PC-9 (cell line): ENCODE data around the gene DNAJC7. TPM values are rescaled to one million over a fixed set of nuclear protein-coding genes. Genes with fewer than 3 reads are reported as not detected.

Experiments used
- Bru-seq: library from RNA; stranded (reverse); fragments of 400-500 nt; gene quantifications from one replicate; lab custom pipeline; 2021; lab: Mats Ljungman, UMichigan
- BruChase-seq, 2 experiments: library from RNA; stranded (reverse); fragments of 400-500 nt; gene quantifications; one replicate each; lab custom pipeline; 2021; lab: Mats Ljungman, UMichigan
- BruUV-seq: library from RNA; stranded (reverse); fragments of 400-500 nt; replicated peaks from 2 replicates; lab custom pipeline; 2021; lab: Mats Ljungman, UMichigan
- CTCF ChIA-PET: fragments of 300-600 bp; sonication (Branson Sonifier 250); formaldehyde crosslinking; loops from one replicate; lab custom pipeline; 2022; ENCODE audit warnings: antibody characterized with exemption; lab: Charles Lee
- POLR2A ChIA-PET: fragments of 300-600 bp; sonication (Branson Sonifier 250); formaldehyde crosslinking; loops from one replicate; lab custom pipeline; 2022; ENCODE audit warnings: antibody characterized with exemption; ENCODE audit not compliant: unreplicated experiment; lab: Charles Lee
- DNase-seq, 2 experiments: peaks; one replicate each; pipeline versions ENCODE4 v3.0.0 to v3.0.0-alpha.2; 2015 to 2022; ENCODE audit warnings: mixed read lengths in 1 of 2
- H2AFZ ChIP-seq: fragments of 200-600 bp; sonication (generic); 2 replicates; pipeline ENCODE4 v1.8.1; 2017; ENCODE audit warnings: antibody characterized with exemption
- H3F3A ChIP-seq: fragments of 200-600 bp; sonication (generic); 2 replicates; pipeline ENCODE4 v1.8.1; 2017; ENCODE audit warnings: antibody characterized with exemption, mild to moderate bottlenecking, low read depth; ENCODE audit not compliant: insufficient read depth
- H3K27ac ChIP-seq: fragments of 200-600 bp; sonication (generic); 2 replicates; pipeline ENCODE4 v1.6.1; 2016; ENCODE audit warnings: mixed run types
- H3K27me3 ChIP-seq: fragments of 200-600 bp; sonication (generic); 2 replicates; pipeline ENCODE4 v1.6.1; 2016; ENCODE audit warnings: low read depth, mixed run types; ENCODE audit not compliant: insufficient read depth
- H3K36me3 ChIP-seq: fragments of 200-600 bp; sonication (generic); 2 replicates; pipeline ENCODE4 v1.6.1; 2016; ENCODE audit warnings: low read depth, mixed run types
- H3K4me1 ChIP-seq: fragments of 200-600 bp; sonication (generic); replicated peaks from 2 replicates; pipeline ENCODE4 v1.6.1; 2016; ENCODE audit warnings: mixed run types; ENCODE audit not compliant: insufficient read depth
- H3K4me2 ChIP-seq: fragments of 200-600 bp; sonication (generic); 2 replicates; pipeline ENCODE4 v1.6.1; 2017; ENCODE audit warnings: mixed run types
- H3K4me3 ChIP-seq: fragments of 200-600 bp; sonication (generic); 2 replicates; pipeline ENCODE4 v1.6.1; 2016; ENCODE audit warnings: mixed run types
- H3K79me2 ChIP-seq: fragments of 200-600 bp; sonication (generic); 2 replicates; pipeline ENCODE4 v1.6.1; 2017; ENCODE audit warnings: low read depth, mixed run types
- H3K9me2 ChIP-seq: fragments of 200-600 bp; sonication (generic); 2 replicates; pipeline ENCODE4 v1.8.1; 2017; ENCODE audit warnings: mild to moderate bottlenecking; ENCODE audit not compliant: insufficient read depth
- H3K9me3 ChIP-seq: fragments of 200-600 bp; sonication (generic); 2 replicates; pipeline ENCODE4 v1.8.1; 2016; ENCODE audit warnings: low read depth; ENCODE audit not compliant: insufficient read depth
- H4K20me1 ChIP-seq: fragments of 200-600 bp; sonication (generic); 2 replicates; pipeline ENCODE4 v1.8.1; 2017; ENCODE audit not compliant: insufficient read depth
- CTCF ChIP-seq: fragments of 200-600 bp; sonication (generic); conservative IDR thresholded peaks from 2 replicates; pipeline ENCODE4 v1.6.1; 2017; ENCODE audit warnings: mixed run types, antibody characterized with exemption, mild to moderate bottlenecking, moderate library complexity
- EZH2 ChIP-seq: fragments of 200-600 bp; sonication (generic); IDR thresholded peaks from 2 replicates; pipeline ENCODE4 v1.8.0; 2017; ENCODE audit warnings: antibody characterized with exemption, low read depth
- intact Hi-C: fragments of 100-400 bp; cut with micrococcal nuclease; formaldehyde crosslinking; loops from one replicate; pipeline ENCODE4 v1.10.0; 2022; ENCODE audit not compliant: unreplicated experiment
- long read RNA-seq: library from polyadenylated mRNA; stranded (forward); transcript quantifications from one replicate; pipeline ENCODE4 v2.0.0, GENCODE V29; 2022
- total RNA-seq: library from RNA; stranded (reverse); gene quantifications from 2 replicates; pipeline ENCODE4 v1.2.3, GENCODE V29; 2021

DNAJC7 gene
- total RNA-seq (75.5 and 96.1 TPM in 2 replicates), Bru-seq, nascent RNA (percentile 89 among the genes with signal in this experiment), BruChase-seq, experiment 1, labeled RNA remaining after a 2-hour chase (percentile 88 among the genes with signal in this experiment), BruChase-seq, experiment 2, labeled RNA remaining after a 6-hour chase (percentile 89 among the genes with signal in this experiment)
- long read RNA-seq, transcript DNAJC7-203 (14 exons, 2,022 nt): major isoform, 34 of 60 reads
- long read RNA-seq, partial matches to known transcripts: 7 of 60 reads
- long read RNA-seq, other reads (novel, unspliced or antisense): 19 of 60 reads

GRCh38 chr17:42016941-42017865 is at the start of gene DNAJC7:
DNAJC7 (minus strand) TSS chr17:42017439; CDS start chr17:42017416, 23 bp downstream.
- Histone ChIP-seq H3K9me2 (no peaks in the 10 kb centered on the region), H4K20me1 (peaks cover 32% of the 10 kb centered on the region), H3K4me1 (peaks cover 38% of the 10 kb centered on the region), H3K79me2 (peaks cover 69% of the 10 kb centered on the region), H3F3A (peaks cover 32% of the 10 kb centered on the region), H3K27ac (peak within 1 kb of the TSS; percentile 64), H3K4me2 (peak within 1 kb of the TSS; percentile 94), H3K36me3 (no peaks in the 10 kb centered on the region), H2AFZ (peak within 1 kb of the TSS; percentile 90), H3K4me3 (peak within 1 kb of the TSS; percentile 90), H3K9me3 (no peaks in the 10 kb centered on the region), H3K27me3 (no peaks in the 10 kb centered on the region)
- TF ChIP-seq EZH2 (no peak), CTCF (no peak)
- ChIA-PET CTCF (interaction anchor here (0.5 to 1.6 kb wide), 7 partner anchors 20 to 561 kb away, joined by 3 to 11 read pairs (median 5); no protein-coding TSS in a partner anchor), POLR2A (interaction anchor here (0.9 to 1.9 kb wide), 2 partner anchors 51 to 98 kb away, joined by 4 to 35 read pairs; partner anchors contain the start of gene ACLY)
- peak; percentile 80 to 81 for DNase-seq
- intact Hi-C loops: no loop called here
- no TSS peak for BruUV-seq

- DNase-seq: no peak
- no peak overlapping the region for H3K27ac ChIP-seq
- no TSS peak for BruUV-seq
- H3K79me2 ChIP-seq: no peaks in the 10 kb centered on the region
- no peaks in the 10 kb centered on the region for H3K9me2 ChIP-seq
- H3K4me1 ChIP-seq: no peaks in the 10 kb centered on the region
- CTCF ChIA-PET: interaction anchor here (0.6 kb wide), 1 partner anchor 19 kb away, joined by 4 read pairs; no protein-coding TSS in a partner anchor
- H3K36me3 ChIP-seq: no peaks in the 10 kb centered on the region
- no peak overlapping the region for H2AFZ ChIP-seq
- no peaks in the 10 kb centered on the region for H3K27me3 ChIP-seq
- TF ChIP-seq EZH2 (no peak), CTCF (no peak)
- POLR2A ChIA-PET: no interaction called here
- no peaks in the 10 kb centered on the region for H3F3A ChIP-seq
- H4K20me1 ChIP-seq: no peaks in the 10 kb centered on the region
- intact Hi-C loops: no loop called here
- no peak overlapping the region for H3K4me3 ChIP-seq
- no peaks in the 10 kb centered on the region for H3K9me3 ChIP-seq
- no peak overlapping the region for H3K4me2 ChIP-seq
Measured at GRCh38 chr17:42065201-42065600, 48.0 kb upstream of the DNAJC7 start.

- no peak for TF ChIP-seq EZH2
- no peak for TF ChIP-seq CTCF
- Histone ChIP-seq H3K9me3 (no peaks in the 10 kb centered on the region), H3K4me3 (no peak overlapping the region), H3K27ac (no peak overlapping the region), H3K4me1 (no peaks in the 10 kb centered on the region), H3F3A (no peaks in the 10 kb centered on the region), H3K9me2 (no peaks in the 10 kb centered on the region), H3K79me2 (no peaks in the 10 kb centered on the region), H2AFZ (no peak overlapping the region), H3K4me2 (no peak overlapping the region), H4K20me1 (no peaks in the 10 kb centered on the region), H3K27me3 (no peaks in the 10 kb centered on the region), H3K36me3 (no peaks in the 10 kb centered on the region)
- ChIA-PET CTCF (no interaction called here), POLR2A (no interaction called here)
- intact Hi-C loops: no loop called here
- no TSS peak for BruUV-seq
- DNase-seq: no peak
Measured at GRCh38 chr17:42062681-42063080, 45.4 kb upstream of the DNAJC7 start.
